T follicular helper cell (primary cell): Measurements from ENCODE around the gene GSG1.

Experiments
- DNase-seq: peaks from one replicate; pipeline ENCODE4 v3.0.0-alpha.2; 2020; ENCODE audit warnings: low read depth

GSG1 gene

DNA sequence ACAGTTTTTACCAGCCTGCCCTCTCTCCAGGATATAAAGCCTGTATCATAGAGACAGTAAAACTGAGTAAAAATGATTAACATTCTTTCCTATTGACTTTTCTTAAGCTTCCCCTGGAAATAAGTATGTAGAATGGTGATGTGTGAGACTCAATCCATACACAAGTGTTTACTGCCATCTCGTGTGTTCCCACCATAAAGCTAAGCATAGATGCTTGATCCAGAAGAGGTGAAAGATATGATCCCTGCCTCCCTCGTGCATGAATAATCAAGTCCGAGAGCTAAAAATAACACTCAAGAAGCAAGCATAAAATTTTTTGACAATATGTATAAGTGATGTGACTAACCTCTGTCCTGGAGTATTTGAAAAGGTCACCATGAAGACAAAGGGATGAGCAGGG, 16.9 kb upstream of the GSG1 start:
- DNase-seq: no peak

DNA sequence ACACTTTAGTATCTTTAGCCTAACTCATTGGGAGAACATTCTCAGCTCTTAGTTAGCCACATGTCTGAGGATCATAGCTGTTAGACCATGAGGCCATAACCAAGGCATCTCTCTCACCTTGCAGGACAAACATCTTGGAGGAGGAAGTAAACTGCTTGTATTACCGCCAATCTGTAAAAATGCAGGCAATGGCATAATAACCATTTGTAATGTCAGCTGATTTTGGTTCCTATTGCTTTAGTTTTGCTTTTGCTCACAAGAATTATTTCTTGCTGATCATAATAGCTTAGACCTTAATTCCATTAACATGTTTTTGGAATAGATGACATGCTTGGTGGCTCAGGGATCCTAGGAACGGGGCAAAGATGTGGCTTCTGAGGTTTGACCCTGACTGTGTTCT, 16.4 kb upstream of the GSG1 start:
- no peak for DNase-seq

GRCh38 chr12:13117029-13117428, 13.6 kb upstream of the GSG1 start:
- no peak for DNase-seq

- no peak for DNase-seq
Observed at GRCh38 chr12:13116259-13116658, 12.8 kb upstream of the GSG1 start.

DNA sequence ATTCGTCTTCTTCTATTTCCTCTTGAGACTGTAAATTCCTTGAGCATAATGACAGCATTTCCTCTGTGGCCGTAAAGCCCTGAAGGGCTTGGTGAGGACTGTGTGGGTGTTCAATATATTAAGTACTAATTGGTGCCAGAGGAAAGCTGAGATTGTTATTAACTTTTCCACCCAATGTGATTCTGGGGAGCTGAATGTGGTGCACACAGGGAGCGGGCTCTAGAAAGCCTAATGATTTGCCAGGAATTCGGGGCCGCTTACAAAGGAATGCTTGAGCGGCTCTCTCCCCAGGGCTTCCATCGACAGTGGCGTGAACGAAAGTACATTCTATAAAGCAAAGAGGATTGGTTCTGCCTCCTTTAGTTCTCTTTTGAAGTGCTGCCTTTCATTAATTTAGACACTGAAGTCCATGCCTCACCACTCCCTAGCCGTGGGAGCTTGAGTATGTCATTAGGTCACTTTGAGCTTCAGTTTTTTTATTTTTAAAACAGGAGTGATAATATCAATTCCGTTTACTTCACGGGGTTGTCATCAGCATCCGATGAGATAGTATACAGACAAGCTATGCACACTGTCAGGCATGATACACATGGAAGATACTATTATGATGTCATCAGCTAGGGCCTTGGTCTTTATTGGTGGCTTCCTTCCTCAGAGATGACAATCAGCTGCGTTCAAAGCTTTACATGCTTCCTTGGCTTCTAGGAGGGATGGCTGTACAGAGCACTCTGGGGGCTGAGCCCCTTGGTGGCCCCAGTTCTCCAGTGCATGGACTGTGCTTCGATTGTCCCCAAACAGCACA, 11.0 kb upstream of the GSG1 start:
- DNase-seq: no peak

DNA sequence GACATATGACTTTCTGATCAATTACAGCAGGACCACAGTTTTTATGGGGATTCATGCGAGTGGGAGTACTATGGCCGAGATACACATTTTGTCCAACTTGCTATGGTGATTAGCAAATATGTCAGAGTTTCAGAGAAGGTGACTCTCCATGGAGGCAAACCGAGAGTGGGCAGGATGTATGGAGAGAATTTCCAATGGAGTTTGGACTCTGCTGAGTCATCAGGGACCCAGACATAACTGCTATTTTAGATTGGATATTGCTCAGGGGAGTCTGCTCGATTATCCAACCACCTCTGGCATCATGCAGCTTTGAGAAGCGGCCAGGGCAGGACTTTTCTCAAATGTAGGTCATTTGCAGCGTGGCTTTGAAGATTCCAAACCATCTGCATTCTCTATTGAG, 9.5 kb upstream of the GSG1 start:
- no peak for DNase-seq

DNA sequence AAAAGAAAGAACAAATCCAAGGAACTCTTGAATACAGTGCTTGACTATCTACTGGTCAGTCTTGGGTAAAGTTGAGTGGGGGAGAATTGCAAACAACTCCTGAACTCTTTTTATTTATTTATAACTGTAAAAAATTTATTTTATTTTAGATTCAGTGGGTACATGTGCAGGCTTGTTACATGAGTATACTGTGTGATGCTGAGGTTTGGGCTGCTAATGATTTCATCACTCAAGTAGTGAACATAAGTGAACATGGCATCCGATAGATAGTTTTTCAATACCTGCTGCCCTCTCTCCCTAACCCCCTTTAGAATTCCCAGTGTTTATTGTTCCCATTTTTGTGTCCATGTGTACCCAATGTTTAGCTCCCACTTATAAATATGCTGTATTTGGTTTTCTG, 3.2 kb upstream of the GSG1 start:
- DNase-seq: no peak

DNA sequence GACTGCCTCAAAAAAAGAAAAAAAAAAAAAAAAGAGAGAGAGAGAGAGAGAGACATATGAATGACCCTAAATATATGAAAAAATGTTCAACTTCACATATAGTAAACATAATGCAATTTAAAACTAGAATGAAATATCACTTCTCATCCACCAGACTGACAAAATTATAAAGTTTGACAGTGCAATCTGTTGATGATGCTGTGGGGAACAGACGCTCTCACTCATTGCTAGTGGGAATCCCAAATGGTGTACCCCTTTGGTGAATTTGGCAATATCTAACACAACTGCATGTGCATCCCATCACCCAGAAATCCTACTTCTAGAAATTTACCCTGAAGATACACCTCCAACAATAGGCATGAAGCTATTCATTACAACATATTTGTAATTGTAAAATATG, 2.3 kb upstream of the GSG1 start:
- no peak for DNase-seq

- no peak for DNase-seq
Observed at GRCh38 chr12:13104409-13104808, 942 bp upstream of the GSG1 start.

GRCh38 chr12:13102461-13103195, 839 bp downstream of the GSG1 start:
- no peak for DNase-seq

DNA sequence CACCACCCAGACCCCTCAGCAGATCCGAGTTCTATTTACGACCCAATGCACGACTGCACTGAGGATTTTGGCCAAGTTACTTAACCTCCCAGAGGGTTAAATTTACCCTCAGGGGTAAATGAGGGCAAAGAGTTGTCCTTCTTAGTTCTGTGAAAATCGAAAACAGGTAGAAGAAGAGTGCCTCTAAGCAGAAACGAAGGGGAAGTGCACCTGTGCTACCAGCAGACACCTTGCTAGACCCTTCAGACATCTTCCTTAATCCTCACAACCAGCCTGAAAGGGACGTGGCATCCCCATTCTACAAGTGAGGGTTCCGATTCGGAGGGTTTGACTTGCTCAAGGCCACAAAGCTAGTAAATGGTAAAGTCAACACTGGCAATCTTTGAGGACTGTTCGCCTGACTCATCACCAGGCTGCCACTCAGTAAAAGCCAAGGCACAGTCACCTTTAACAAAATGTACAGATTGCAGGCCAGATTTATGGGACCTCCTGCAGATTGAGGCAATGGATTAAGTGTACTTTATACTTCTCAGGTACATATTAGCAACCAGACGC, 1.6 kb downstream of the GSG1 start:
- no peak for DNase-seq

DNA sequence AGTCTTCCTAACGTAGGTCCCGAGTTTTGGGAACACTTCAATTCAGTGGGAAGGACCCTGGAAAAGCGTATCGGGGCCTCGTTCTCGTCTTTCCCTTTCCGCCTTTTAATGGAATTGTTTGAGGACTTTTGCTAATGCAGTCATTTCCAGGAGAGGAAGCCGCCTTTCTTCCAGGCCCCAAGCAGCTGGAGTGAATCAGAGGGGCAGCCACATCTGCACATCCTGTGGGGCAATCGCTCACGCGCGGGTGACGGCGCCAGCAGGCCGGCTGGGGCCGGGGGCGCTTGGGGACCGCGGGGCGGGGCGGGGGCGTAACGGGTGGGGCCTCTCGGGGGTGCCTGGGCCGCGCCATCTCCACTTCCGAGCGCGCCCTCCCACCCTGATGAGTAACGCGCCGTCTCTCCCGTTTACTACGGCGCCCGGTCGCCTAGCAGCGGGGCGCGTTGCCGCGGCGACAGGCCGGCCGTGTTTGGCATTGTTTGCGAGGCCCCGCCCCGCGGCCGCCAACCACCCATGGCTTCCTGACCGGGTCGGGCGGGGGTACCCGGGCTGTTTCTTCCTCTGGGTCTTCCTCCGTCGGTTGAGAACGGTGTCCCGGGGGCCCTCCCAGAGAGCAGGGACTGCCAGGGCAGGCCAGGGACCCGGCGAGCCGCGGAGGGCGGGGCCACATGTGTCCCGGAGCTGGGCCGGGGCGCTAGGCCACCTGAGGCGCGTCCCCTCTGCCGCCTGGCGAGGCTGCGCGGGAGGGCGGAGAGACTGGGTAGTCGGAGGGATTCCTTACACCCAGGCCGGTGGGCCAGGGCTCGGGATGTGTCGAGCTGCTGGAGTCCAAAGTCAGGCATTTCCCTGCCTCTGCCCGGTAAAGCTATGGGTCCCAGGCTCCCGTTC, 2.3 kb downstream of the GSG1 start:
- peak; percentile 91 for DNase-seq

DNA sequence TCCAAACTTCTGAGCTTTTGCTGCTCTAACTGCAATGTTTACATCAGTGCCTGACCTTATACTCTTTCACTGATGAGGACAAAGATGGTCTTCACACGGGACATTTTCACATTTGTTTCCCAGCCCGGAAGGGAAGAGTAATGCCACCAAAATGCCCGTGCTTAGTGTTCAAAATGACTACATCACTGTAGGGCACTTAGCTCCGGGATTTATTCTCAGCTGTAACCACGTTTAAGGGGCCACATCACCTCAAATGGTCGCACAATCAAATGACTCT, 2.9 kb downstream of the GSG1 start:
- no peak for DNase-seq

DNA sequence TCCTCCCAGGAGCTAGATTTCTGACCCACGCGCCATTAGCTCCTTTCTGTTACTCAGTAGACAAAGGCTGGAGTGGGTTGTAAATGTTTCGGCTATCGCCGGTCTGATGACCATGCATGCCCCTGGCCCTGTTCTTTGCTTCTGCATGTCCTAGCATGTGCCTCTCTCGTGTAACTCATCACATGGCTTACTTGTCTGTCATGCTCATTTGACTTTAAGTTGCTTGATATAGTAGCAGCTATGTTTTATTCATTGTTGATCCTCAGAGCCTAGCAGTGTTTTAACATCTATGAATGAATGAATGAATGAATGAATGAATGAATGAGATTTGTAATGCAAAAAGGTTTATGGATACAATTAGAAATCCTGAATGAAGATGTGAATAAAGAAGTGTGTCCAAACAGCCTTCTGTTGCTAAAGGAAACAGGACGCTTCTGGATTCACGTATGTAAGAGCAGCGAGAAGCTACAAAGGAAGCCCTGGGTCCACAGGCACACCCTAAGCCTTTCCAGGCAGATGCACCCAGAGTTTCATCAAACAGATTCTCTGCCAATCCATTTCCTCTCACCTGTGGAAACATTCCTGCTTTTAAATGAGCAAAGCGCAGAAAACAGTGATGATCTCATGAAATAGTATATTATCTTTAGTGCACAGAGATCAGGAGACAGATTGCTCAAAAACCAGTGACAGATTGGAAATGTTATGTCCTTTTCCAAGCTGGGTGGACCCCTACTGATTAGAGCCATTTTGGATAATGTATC, 3.4 kb downstream of the GSG1 start:
- no peak for DNase-seq

GRCh38 chr12:13099066-13099843, 4.2 kb downstream of the GSG1 start:
- DNase-seq: no peak

DNA sequence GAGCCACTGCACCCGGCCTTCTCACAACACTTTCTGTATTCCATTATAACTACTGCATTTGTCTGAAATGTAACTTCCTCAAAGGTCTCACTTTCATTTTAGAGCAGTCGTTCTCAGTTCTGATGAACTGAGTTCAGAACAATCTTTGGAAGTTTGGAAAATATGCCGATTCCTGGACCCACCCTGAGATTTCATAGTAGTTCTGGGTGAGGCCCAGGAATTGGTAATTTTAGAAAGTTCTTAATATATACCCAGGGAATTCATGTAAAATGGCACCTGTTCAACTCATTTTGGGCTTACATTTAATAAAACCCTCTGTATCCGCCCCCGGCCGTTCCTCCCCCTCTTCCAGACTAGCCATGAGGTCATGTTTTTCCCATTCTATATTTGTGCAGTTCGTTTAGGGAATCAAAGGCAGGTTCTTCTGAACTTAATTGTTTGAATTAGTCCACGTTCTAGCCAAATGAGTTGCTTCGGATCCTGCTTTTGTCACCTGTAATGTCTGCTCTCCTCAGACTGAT, 5.9 kb downstream of the GSG1 start:
- DNase-seq: no peak

GRCh38 chr12:13095266-13095995, 8.0 kb downstream of the GSG1 start:
- no peak for DNase-seq

DNA sequence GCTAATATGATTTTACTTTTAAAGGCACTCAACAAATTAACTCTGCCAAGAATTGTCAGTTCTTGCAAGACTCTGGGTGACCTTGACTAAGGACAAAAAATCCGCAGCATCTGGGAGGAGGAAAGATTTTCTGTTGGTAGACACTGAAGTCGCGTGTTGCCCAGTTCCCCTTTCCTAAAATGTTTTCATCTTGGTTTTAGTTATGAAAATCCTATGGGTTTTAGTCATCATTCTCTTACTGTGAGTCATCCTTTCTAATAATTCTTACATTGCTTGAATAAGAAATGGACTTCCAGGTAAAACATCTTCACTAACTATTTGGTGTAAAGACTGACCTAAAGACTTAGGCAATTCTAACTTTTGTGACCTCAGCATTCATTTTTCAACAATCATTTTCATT, 9.1 kb downstream of the GSG1 start:
- DNase-seq: no peak

DNA sequence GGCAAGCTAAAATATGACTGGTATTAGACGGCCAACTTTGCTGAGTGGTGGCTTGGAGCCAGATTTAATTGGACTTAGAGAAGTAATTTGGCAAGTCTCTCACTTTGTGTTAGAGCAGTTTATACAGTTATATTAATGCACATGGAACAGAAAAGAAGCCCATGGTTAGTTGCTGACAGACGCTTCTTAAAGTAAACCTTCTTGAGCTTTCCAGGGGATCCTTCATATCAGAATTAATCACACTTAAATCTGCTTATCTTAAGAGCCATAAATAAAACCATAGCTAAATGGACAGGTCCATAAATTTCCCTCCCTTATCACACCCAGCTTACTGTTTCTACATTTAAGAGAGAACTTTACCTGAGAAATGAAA, 9.6 kb downstream of the GSG1 start:
- DNase-seq: no peak

DNA sequence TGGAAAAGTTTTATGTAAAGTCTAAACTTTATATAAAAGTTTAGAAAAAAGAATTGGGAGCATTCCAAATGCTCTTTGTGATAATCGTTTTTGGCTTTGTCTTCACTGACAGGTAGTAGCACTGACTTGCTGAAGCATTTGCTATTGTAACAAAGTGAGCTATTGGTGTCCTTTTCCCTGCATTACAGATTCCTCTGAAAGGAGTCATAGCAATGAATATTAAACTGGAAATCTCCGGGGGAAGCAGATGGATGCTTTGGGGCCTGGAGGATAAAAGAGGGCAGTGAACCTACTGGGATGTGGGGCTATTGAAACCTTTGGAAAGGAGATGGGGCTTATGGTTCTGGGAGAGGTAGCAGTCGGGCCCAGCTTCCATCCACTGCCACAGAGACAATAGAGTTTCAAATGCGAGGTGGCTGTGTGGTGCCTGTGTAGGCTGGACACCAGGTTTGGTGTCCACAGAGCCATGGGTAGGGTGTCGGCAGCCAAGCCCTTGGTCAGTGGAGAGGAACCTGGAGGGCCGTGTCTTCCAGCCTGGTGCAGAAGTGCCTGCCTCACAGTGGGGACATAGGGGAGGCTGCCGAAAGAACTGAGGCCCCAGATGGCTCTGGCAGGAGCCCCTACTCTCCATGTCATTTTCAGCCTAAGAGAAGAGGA, 10.1 kb downstream of the GSG1 start:
- DNase-seq: no peak
